HG02970 (cell line): ENCODE data around the gene YEATS2.
"Not testable (repeated sequence)": the region's sequence is repeated elsewhere in the genome, so short reads cannot be mapped to it uniquely, and the experiment has no call there.

Experiments used
- ATAC-seq: cut with Tn5 transposase; IDR thresholded peaks from one replicate; pipeline ENCODE4 v1.9.1; 2021; ENCODE audit warnings: mild to moderate bottlenecking, moderate library complexity, moderate number of reproducible peaks; ENCODE audit not compliant: unreplicated experiment, low FRiP score

Gene YEATS2

GRCh38 chr3:183710231-183710630 is 12.6 kb downstream of the YEATS2 start:
- no peak for ATAC-seq

GRCh38 chr3:183711516-183711915 is 13.9 kb downstream of the YEATS2 start:
- no peak for ATAC-seq

- no peak for ATAC-seq
Observed at GRCh38 chr3:183714622-183715021, 17.0 kb downstream of the YEATS2 start.

- no peak for ATAC-seq
Observed at GRCh38 chr3:183718012-183718411, 20.4 kb downstream of the YEATS2 start.

GRCh38 chr3:183725387-183725786 is 27.8 kb downstream of the YEATS2 start:
- no peak for ATAC-seq

- ATAC-seq, result no peak
Observed at GRCh38 chr3:183728204-183728603, 30.6 kb downstream of the YEATS2 start.

GRCh38 chr3:183730361-183730760 is 32.8 kb downstream of the YEATS2 start:
- ATAC-seq, result no peak

- ATAC-seq, result no peak
Observed at GRCh38 chr3:183731611-183732010, 34.0 kb downstream of the YEATS2 start.

GRCh38 chr3:183733553-183733952 is 36.0 kb downstream of the YEATS2 start:
- no peak for ATAC-seq

- no peak for ATAC-seq
Observed at GRCh38 chr3:183734750-183735494, 37.3 kb downstream of the YEATS2 start.

- ATAC-seq, result no peak
Observed at GRCh38 chr3:183737116-183737515, 39.5 kb downstream of the YEATS2 start.

- ATAC-seq, result not testable (repeated sequence)
Observed at GRCh38 chr3:183740154-183740553, 42.6 kb downstream of the YEATS2 start.

- ATAC-seq, result no peak
Observed at GRCh38 chr3:183743231-183743630, 45.6 kb downstream of the YEATS2 start.

GRCh38 chr3:183745300-183746098 is 47.9 kb downstream of the YEATS2 start:
- ATAC-seq, result no peak

- ATAC-seq, result no peak
Observed at GRCh38 chr3:183754052-183754451, 56.5 kb downstream of the YEATS2 start.

GRCh38 chr3:183762304-183762703 is 64.7 kb downstream of the YEATS2 start:
- ATAC-seq, result no peak

GRCh38 chr3:183764847-183765731 is 67.5 kb downstream of the YEATS2 start:
- ATAC-seq, result no peak

- ATAC-seq, result no peak
Observed at GRCh38 chr3:183766107-183766506, 68.5 kb downstream of the YEATS2 start.

- no peak for ATAC-seq
Observed at GRCh38 chr3:183766745-183767606, 69.4 kb downstream of the YEATS2 start.

GRCh38 chr3:183768114-183768513 is 70.5 kb downstream of the YEATS2 start:
- ATAC-seq, result no peak
